Muscle of leg (tissue), 11 donors: ENCODE results near the gene APOBEC3H. TPM values are rescaled to one million over a fixed set of nuclear protein-coding genes. Genes with fewer than 3 reads are reported as not detected.

Experiments
- DNase-seq: peaks from one replicate; pipeline ENCODE4 v3.0.0; 2013
- H3K27ac ChIP-seq: one replicate; pipeline ENCODE4 v1.5.1; 2013; ENCODE audit warnings: mild to moderate bottlenecking, low read length, control low read depth
- H3K27me3 ChIP-seq: one replicate; pipeline ENCODE4 v1.6.1; 2013; ENCODE audit warnings: low read length; ENCODE audit not compliant: control insufficient read depth, insufficient read depth
- H3K36me3 ChIP-seq: one replicate; pipeline ENCODE4 v1.6.1; 2013; ENCODE audit warnings: low read length; ENCODE audit not compliant: control insufficient read depth, insufficient read depth
- H3K4me1 ChIP-seq: one replicate; pipeline ENCODE4 v1.6.1; 2013; ENCODE audit warnings: low read length; ENCODE audit not compliant: control insufficient read depth, insufficient read depth
- H3K4me3 ChIP-seq: one replicate; pipeline ENCODE4 v1.5.1; 2013; ENCODE audit warnings: low read length, control low read depth
- H3K9me3 ChIP-seq: replicated peaks from 2 replicates; pipeline ENCODE4 v1.6.1; 2013; ENCODE audit warnings: low read depth, low read length; ENCODE audit not compliant: control insufficient read depth
- WGBS: methylation state at CpG from one replicate; pipeline ENCODE4 v1.1.5; 2013; ENCODE audit warnings: missing lambda C conversion rate; ENCODE audit not compliant: insufficient coverage; 5-methylcytosine and 5-hydroxymethylcytosine counted together
- polyA plus RNA-seq, 8 donors: library from polyadenylated mRNA; unstranded; fragments of 120-200 nt; gene quantifications; one replicate each; pipeline versions ENCODE4 v1.2.1 to v1.2.3, GENCODE V29; 2013; ENCODE audit warnings: inconsistent platforms in 1 of 8, low replicate concordance in 1 of 8; ENCODE audit not compliant: insufficient read length in 8 of 8, insufficient read depth in 1 of 8
- total RNA-seq: library from RNA; stranded (reverse); fragments of 120-200 nt; gene quantifications from one replicate; pipeline ENCODE4 v1.2.4, GENCODE V29; 2013

Gene APOBEC3H
- total and polyA plus RNA-seq, 9 donors = 0.16 TPM; not detected in 8

DNA sequence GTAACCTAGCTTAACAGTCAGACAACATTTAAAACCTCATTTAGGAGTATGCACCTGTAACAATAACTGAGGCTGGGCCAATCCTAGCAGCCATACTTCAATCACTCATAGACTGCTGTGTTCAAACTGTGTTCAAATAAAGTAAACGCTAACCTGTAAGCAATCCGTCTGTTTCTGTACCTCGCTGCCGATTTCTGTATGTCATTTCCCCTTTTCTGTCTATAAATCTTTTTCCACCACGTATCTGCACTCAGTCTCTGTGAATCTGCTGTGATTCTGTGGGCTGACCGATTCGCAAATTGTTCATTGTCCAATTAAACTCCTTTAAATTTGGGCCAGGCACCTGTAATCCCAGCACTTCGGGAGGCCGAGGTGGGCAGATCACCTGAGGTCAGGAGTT is 12.3 kb downstream of the APOBEC3H start:
- H3K9me3 ChIP-seq = no peaks in the 10 kb centered on the region
- H3K4me1 ChIP-seq = no peaks in the 10 kb centered on the region
- no peaks in the 10 kb centered on the region for H3K36me3 ChIP-seq
- H3K27me3 ChIP-seq = peaks cover 15% of the 10 kb centered on the region
- no peak overlapping the region for H3K27ac ChIP-seq
- 77% methylated on average over 7 of the region's 9 CpGs for WGBS
- H3K4me3 ChIP-seq = no peak overlapping the region
- no peak for DNase-seq

DNA sequence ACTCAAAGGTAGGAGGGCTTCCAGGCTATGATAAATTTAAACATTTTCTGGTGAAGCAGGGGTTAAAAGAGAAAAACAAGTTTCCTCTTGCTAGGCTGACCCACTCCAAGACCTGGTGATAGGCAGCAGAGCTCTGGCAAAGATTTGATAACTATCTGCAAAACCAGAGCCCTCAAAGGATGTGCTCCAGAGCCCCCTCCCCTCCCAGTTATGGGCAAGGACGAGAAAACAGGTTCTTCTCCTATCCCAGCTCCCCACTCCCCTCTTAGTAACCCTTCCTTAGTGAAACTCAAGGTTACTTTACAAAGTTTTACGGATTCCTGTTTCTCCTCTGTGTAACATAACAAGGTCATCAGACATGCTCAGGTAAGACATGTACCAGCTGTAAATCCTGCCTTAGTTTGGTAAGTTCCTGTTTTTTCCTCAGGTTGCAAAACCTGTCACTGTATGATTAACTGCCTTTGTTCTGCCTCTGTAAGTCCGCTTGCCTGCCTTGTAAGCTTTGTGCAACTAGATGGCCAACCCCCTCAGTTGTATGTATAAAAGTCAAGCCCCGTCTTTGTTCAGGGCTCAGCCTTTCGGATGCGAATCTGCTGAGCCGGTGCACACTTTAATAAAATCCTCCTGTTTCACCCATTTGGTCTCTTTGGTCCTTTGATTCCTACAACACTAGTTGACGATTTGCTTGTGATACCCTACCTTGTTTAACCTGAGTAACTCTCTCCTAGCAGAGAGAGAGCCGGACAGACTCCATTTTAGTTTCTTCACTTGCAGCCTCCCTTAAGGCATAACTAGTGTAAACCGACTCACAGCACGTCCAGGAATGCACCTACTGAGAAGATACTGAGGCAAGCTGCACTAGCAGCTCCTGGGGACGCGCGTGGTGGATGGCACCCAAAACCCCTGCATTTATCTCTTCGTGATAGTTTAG is 13.9 kb downstream of the APOBEC3H start:
- H3K9me3 ChIP-seq = no peaks in the 10 kb centered on the region
- H3K4me3 ChIP-seq = no peak overlapping the region
- peaks cover 28% of the 10 kb centered on the region for H3K27me3 ChIP-seq
- no peaks in the 10 kb centered on the region for H3K36me3 ChIP-seq
- WGBS = 42% methylated on average over 9 of the region's 15 CpGs
- H3K27ac ChIP-seq = no peak overlapping the region
- H3K4me1 ChIP-seq = no peaks in the 10 kb centered on the region
- no peak for DNase-seq

DNA sequence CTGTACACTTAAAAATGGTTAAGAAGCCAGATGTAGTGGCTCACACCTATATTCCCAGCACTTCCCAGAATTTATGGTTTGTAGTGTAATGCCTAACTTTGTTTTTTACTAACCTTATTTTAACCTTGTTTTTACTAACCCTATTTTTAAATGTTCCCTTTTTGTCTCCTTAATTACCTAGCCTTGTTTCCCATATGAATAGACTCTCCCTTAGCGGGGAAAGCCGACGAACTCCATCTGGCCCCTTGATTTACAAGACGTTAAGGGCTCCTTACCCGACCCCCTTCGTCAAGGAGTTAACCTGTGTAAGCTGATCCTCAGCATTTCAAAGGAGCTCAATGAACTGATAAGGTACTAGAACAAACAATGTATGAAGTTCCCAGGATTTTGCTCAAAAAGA is 17.1 kb downstream of the APOBEC3H start:
- no peak overlapping the region for H3K4me3 ChIP-seq
- H3K4me1 ChIP-seq = no peaks in the 10 kb centered on the region
- DNase-seq = no peak
- no peaks in the 10 kb centered on the region for H3K9me3 ChIP-seq
- 4% methylated on average over 3 of the region's 6 CpGs for WGBS
- H3K27ac ChIP-seq = no peak overlapping the region
- no peaks in the 10 kb centered on the region for H3K36me3 ChIP-seq
- peaks cover 44% of the 10 kb centered on the region for H3K27me3 ChIP-seq

DNA sequence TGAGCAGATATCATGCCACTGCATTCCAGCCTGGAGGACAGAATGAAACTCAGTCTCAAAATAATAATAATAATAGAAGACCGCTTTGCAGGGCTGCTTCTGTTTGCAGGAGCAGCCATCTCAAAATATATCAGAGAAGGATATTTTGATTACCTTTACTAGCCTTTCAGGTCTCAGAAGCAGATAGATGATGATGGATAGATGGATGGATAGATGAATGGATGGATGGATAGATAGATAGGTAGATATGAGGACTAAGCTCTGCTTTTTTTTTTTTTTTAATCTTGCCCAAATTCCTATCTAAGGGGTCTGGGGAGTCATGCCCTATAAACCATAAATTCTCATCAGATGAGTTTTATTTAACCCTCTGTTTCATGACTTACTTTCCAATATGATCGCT is 18.5 kb downstream of the APOBEC3H start:
- H3K36me3 ChIP-seq = no peaks in the 10 kb centered on the region
- H3K27me3 ChIP-seq = peaks cover 42% of the 10 kb centered on the region
- DNase-seq = no peak
- no peak overlapping the region for H3K27ac ChIP-seq
- H3K9me3 ChIP-seq = no peaks in the 10 kb centered on the region
- no peaks in the 10 kb centered on the region for H3K4me1 ChIP-seq
- H3K4me3 ChIP-seq = no peak overlapping the region
- WGBS = no CpG with 5 or more reads among the region's 2 CpGs

DNA sequence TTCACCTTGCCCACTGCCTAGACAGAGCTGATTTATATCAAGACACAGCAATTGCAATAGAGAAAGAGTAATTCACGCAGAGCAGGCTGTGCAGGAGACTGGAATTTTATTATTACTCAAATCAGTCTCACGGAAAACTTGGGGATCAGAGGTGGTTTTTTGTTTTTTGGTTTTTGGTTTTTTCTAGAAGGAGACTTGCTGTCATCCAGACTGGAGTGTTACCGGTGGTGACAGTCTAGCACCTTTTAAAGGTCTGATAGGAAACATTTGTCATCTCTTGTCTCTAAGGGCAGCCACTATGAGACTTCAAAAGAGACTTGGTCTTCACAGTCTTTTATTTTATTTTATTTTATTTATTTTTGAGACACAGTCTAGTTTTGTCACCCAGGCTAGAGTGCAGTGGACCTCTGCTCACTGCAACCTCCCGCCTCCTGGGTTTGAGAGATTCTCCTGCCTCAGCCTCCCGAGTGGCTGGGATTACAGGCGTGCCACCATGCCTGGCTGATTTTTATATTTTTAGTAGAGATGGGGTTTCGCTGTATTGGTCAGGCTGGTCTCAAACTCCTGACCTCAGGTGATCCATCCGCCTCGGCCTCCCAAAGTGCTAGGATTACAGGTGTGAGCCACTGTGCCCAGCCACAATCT is 19.1 kb downstream of the APOBEC3H start:
- 80% methylated on average over 3 of the region's 9 CpGs for WGBS
- Histone ChIP-seq H3K27me3 (peaks cover 39% of the 10 kb centered on the region), H3K27ac (no peak overlapping the region), H3K36me3 (no peaks in the 10 kb centered on the region), H3K9me3 (no peaks in the 10 kb centered on the region), H3K4me3 (no peak overlapping the region), H3K4me1 (no peaks in the 10 kb centered on the region)
- DNase-seq = no peak

DNA sequence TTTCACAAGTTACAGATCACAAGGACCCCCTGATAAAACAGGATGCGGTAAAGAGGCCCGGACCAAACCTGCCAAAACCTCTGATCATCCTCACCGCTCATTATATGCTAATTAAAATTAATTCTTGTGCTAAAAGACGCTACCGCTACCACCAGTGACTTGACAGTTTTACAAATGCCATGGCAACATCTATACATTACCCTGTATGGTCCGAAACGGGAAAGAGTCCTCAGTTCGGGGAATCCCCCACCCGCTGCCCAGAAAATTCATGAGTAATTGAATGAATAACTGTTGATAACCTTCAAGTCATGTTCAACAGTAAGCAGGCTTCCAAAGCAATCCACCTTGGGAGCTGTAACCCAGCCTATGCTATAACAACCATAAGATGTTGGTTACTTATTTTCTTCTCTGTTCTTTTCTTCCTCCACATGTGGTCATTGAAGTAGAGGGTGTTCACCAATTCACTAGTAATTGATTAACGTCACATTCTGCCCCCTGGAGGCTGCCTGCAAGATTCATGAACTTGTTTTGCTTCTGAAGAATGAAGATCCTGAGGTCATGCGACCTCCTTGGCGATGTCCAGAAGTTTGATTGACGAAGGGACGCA is 20.6 kb downstream of the APOBEC3H start:
- Histone ChIP-seq H3K27ac (no peak overlapping the region), H3K36me3 (no peaks in the 10 kb centered on the region), H3K9me3 (no peaks in the 10 kb centered on the region), H3K4me3 (no peak overlapping the region), H3K27me3 (peaks cover 36% of the 10 kb centered on the region), H3K4me1 (no peaks in the 10 kb centered on the region)
- 62% methylated on average over 6 of the region's 14 CpGs for whole genome bisulfite sequencing
- peak; percentile 51 for DNase-seq

DNA sequence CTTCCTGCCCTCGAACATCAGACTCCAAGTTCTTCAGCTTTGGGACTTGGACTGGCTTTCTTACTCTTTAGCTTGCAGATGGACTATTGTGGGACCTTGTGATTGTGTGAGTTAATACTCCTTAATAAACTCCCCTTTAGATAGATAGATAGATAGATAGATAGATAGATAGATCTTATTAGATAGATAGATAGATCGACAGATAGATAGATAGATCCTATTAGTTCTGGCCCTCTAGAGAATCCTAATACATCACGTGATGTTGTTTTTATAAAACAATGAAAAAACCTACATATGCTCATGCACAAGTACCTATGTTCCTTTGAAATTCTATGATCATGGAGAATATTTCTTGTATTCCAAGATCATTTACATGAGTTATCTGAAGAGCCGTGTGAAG is 23.9 kb downstream of the APOBEC3H start:
- DNase-seq = no peak
- Histone ChIP-seq H3K27ac (no peak overlapping the region), H3K9me3 (no peaks in the 10 kb centered on the region), H3K36me3 (no peaks in the 10 kb centered on the region), H3K27me3 (peaks cover 18% of the 10 kb centered on the region), H3K4me3 (no peak overlapping the region), H3K4me1 (peaks cover 4% of the 10 kb centered on the region)
- 60% methylated on average over 1 of the region's 4 CpGs for WGBS

DNA sequence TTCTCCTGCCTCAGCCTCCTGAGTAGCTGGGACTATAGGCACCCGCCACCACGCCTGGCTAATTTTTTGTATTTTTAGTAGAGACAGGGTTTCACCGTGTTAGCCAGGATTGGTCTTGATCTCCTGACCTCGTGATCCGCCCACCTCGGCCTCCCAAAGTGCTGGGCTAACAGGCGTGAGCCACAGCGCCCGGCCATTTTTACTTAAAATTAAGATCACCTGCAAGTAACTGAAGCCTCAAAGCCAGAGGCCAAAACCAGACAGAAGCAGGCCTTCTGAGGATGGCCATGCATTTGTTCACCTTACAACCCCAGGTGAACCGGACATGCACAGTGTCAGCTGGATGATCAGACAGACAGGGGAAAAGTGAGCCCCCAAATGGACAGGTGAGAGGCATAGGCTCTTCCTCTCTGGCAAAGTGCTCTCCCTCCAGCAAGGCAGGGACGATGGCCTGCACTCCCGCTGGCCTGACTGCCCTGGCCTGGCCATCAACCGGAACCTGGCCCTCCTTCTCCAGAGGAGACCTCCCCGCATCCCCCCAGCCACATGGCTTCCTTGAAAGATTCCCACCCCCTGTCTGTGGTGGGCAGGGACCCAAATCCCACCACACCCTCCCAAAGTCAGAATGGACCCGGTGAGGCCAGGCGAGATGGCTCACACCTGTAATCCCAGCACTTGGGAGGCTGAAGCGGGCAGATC is 25.9 kb downstream of the APOBEC3H start:
- peaks cover 3% of the 10 kb centered on the region for H3K27me3 ChIP-seq
- H3K36me3 ChIP-seq = no peaks in the 10 kb centered on the region
- peaks cover 4% of the 10 kb centered on the region for H3K4me1 ChIP-seq
- no peak overlapping the region for H3K4me3 ChIP-seq
- no peak for DNase-seq
- no peak overlapping the region for H3K27ac ChIP-seq
- no peaks in the 10 kb centered on the region for H3K9me3 ChIP-seq
- WGBS = 93% methylated on average over 13 of the region's 17 CpGs

DNA sequence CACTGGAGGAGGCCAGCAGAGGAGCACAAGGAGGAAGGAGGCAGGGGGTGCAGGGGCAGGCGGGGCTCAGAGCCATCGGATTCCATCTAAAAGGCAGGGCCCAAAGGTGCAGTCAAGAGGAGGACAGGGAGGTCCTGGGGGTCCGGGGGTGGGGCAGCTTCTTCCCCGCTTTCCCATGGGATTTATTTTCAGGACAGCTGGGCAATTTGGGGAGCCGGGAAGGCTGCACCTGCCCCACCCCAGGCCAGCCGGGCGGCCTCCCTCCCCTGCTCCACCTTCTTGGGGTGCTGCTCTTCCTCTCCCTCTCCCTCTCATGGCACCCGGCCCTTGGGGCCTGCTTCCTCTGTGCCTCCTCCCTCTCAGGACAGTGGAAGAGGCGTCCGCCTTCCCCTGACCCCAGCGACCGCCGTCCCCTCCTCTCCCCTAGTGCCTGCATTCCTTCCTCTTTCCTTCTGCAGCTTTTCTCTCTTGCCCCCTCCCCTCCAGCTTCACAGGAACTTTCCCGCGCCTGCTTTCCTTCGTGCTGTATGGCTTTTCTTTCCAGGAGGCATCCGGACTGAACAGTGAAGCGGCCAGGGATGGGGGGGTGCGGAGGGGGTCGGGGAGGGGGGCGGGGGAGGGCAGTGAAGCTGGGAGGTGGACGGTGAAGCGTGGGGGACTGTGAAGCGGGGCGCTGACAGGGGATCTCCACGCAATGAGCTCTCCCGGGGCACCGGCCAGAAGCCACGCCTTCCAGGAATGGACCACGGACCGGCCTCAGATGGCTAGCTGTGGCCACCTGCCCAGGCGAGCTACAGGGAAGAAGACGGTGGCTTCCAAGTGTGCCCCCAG is 26.9 kb downstream of the APOBEC3H start:
- DNase-seq = peak; percentile 19
- H3K4me1 ChIP-seq = peaks cover 4% of the 10 kb centered on the region
- no peak overlapping the region for H3K27ac ChIP-seq
- no peaks in the 10 kb centered on the region for H3K36me3 ChIP-seq
- no peaks in the 10 kb centered on the region for H3K9me3 ChIP-seq
- 13% methylated on average over 20 of the region's 33 CpGs for WGBS
- H3K27me3 ChIP-seq = peaks cover 3% of the 10 kb centered on the region
- H3K4me3 ChIP-seq = no peak overlapping the region
